Osteocyte (in vitro differentiated cells): ENCODE data around the gene IQCF2. TPM values are rescaled to one million over a fixed set of nuclear protein-coding genes. Genes with fewer than 3 reads are reported as not detected.

Experiments
- DNase-seq: peaks from one replicate; pipeline ENCODE4 v3.0.0; 2021; ENCODE audit warnings: mixed read lengths; ENCODE audit not compliant: unreplicated experiment; ENCODE audit errors: extremely low spot score
- H3K27ac Mint-ChIP-seq: one replicate; pipeline ENCODE4 v1.8.0; 2021; ENCODE audit warnings: mild to moderate bottlenecking, mixed read lengths; ENCODE audit not compliant: unreplicated experiment
- H3K27me3 Mint-ChIP-seq: one replicate; pipeline ENCODE4 v1.8.0; 2021; ENCODE audit warnings: mixed read lengths; ENCODE audit not compliant: unreplicated experiment
- H3K36me3 Mint-ChIP-seq: one replicate; pipeline ENCODE4 v1.8.0; 2021; ENCODE audit warnings: mixed read lengths; ENCODE audit not compliant: unreplicated experiment
- H3K4me1 Mint-ChIP-seq: one replicate; pipeline ENCODE4 v1.8.0; 2021; ENCODE audit warnings: mixed read lengths; ENCODE audit not compliant: unreplicated experiment
- H3K4me3 Mint-ChIP-seq: one replicate; pipeline ENCODE4 v1.8.0; 2021; ENCODE audit warnings: mild to moderate bottlenecking, moderate library complexity, mixed read lengths; ENCODE audit not compliant: unreplicated experiment
- H3K9me3 Mint-ChIP-seq: one replicate; pipeline ENCODE4 v1.8.0; 2021; ENCODE audit warnings: mixed read lengths; ENCODE audit not compliant: unreplicated experiment
- total RNA-seq: library from RNA; stranded (reverse); gene quantifications from 2 replicates; pipeline ENCODE4 v1.2.1, GENCODE V29; 2021
- TF ChIP-seq, protein P1 (sequence below): fragments of 200-600 bp; sonication (generic); IDR thresholded peaks from 2 replicates; pipeline ENCODE4 v1.5.0; 2021; ENCODE audit warnings: antibody characterized with exemption, mild to moderate bottlenecking, moderate library complexity

The IQCF2 gene
- total RNA-seq, 1 donor from 2014 or later: not detected

DNA sequence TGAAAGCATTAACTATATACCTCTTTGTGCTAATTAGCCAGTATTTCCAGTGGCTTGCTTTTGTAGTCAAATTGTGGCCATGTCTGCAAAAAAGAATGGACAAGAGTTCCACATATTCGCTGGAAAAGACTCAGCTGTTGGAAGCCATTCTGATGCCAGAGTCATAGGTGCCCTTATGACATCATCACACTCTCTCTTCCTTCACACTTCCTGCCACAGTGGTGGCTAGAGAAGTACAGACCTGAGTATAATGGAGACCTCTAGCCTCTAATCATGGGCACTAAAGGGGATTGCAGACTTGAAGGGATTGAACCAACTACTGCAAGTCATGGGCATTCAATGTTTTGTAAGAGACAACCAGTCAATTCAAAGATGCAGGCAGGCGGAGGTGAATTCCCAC, 44.0 kb upstream of the IQCF2 start:
- TF ChIP-seq, protein P1, sequence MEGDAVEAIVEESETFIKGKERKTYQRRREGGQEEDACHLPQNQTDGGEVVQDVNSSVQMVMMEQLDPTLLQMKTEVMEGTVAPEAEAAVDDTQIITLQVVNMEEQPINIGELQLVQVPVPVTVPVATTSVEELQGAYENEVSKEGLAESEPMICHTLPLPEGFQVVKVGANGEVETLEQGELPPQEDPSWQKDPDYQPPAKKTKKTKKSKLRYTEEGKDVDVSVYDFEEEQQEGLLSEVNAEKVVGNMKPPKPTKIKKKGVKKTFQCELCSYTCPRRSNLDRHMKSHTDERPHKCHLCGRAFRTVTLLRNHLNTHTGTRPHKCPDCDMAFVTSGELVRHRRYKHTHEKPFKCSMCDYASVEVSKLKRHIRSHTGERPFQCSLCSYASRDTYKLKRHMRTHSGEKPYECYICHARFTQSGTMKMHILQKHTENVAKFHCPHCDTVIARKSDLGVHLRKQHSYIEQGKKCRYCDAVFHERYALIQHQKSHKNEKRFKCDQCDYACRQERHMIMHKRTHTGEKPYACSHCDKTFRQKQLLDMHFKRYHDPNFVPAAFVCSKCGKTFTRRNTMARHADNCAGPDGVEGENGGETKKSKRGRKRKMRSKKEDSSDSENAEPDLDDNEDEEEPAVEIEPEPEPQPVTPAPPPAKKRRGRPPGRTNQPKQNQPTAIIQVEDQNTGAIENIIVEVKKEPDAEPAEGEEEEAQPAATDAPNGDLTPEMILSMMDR: no peak
- no peak for DNase-seq
- Mint-ChIP-seq H3K27ac (no peak overlapping the region), H3K4me3 (no peak overlapping the region), H3K4me1 (no peaks in the 10 kb centered on the region), H3K27me3 (peaks cover 5% of the 10 kb centered on the region), H3K9me3 (no peaks in the 10 kb centered on the region), H3K36me3 (no peaks in the 10 kb centered on the region)

DNA sequence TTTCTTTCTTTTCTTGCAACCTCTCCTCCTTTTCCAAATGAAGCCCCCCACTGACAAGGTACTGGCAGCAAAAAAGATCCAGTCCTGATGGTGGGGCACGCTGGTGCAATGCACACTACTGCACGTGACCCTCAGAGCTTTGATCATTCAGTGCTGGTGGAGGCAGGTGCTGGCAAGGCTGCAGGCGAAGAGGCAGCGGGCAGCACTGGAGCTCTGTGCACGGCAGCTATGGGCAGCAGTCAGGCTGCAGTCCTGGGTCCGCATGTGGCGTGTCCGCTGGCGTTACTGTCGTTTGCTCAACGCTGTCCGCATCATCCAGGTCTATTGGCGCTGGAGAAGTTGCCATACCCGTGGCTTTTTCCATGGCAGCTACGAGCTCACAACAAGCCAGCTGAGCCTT, 42.3 kb upstream of the IQCF2 start:
- Mint-ChIP-seq H3K27ac (no peak overlapping the region), H3K4me1 (no peaks in the 10 kb centered on the region), H3K9me3 (no peaks in the 10 kb centered on the region), H3K36me3 (no peaks in the 10 kb centered on the region), H3K4me3 (no peak overlapping the region), H3K27me3 (peaks cover 5% of the 10 kb centered on the region)
- DNase-seq: no peak
- TF ChIP-seq, protein P1: no peak

DNA sequence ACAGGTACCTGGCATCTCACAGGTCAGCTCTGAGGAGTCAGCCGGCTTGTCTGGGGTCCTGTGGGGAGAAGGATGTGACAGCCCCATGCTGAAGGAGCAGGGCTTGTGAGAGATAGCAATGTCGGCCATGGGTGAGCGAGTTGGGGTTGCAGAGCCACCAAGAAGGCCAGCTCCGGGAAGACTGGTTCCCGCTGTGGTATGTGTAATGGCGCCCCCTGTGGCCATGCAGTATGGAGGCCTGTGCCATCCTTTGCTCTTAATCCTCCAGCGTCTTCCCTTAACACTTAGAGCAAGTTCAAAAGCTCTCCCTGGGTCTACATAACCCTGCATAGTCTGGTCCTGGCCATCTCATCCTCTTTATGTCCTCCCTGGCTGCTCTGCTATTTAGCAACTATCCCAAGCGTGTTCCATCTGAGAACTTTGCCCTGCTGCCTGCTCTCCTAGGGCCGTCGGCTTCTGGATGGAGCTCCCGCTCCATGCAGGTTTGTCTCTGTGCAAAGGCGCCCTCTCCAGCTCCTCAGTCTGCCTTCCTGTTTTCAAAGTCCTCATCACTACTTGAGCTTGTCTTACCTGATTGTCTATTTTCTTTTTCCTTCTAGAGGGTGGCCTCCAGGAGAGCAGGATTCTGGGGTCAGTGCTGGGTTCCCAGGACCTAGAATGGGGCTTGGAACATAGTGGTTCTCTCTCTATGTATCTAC, 41.6 kb upstream of the IQCF2 start:
- DNase-seq: no peak
- H3K4me1 Mint-ChIP-seq: no peaks in the 10 kb centered on the region
- H3K27me3 Mint-ChIP-seq: peaks cover 5% of the 10 kb centered on the region
- H3K36me3 Mint-ChIP-seq: no peaks in the 10 kb centered on the region
- TF ChIP-seq, protein P1: peak; percentile 12
- H3K27ac Mint-ChIP-seq: no peak overlapping the region
- no peaks in the 10 kb centered on the region for H3K9me3 Mint-ChIP-seq
- no peak overlapping the region for H3K4me3 Mint-ChIP-seq

DNA sequence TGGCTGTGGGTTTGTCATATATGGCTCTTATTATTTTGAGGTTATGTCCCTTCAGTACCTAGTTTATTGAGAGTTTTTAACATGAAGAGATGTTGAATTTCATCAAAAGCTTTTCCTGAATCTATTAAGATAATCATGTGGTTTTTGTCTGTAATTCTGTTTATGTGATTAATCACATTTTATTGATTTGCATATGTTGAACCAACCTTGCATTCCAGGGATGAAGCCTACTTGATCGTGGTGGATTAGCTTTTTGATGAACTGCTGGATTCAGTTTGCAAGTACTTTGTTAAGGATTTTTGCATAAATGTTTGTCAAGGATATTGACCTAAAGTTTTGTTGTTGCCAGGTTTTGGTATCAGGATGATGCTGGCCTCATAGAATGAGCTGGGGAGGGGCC, 33.1 kb upstream of the IQCF2 start:
- peaks cover 18% of the 10 kb centered on the region for H3K9me3 Mint-ChIP-seq
- H3K4me3 Mint-ChIP-seq: no peak overlapping the region
- TF ChIP-seq, protein P1: no peak
- H3K27ac Mint-ChIP-seq: no peak overlapping the region
- peaks cover 6% of the 10 kb centered on the region for H3K27me3 Mint-ChIP-seq
- H3K4me1 Mint-ChIP-seq: no peaks in the 10 kb centered on the region
- no peak for DNase-seq
- no peaks in the 10 kb centered on the region for H3K36me3 Mint-ChIP-seq

DNA sequence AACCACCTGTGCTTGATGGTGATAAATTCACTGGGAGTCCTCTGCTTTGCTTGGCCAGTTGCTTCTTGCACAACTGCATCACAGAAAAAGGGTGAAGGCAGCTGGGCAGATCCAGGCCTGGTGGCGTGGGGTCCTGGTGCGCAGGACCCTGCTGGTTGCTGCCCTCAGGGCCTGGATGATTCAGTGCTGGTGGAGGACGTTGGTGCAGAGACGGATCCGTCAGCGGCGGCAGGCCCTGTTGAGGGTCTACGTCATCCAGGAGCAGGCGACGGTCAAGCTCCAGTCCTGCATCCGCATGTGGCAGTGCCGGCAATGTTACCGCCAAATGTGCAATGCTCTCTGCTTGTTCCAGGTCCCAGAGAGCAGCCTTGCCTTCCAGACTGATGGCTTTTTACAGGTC, 31.1 kb upstream of the IQCF2 start:
- H3K27ac Mint-ChIP-seq: no peak overlapping the region
- H3K4me1 Mint-ChIP-seq: no peaks in the 10 kb centered on the region
- H3K4me3 Mint-ChIP-seq: no peak overlapping the region
- H3K9me3 Mint-ChIP-seq: peaks cover 22% of the 10 kb centered on the region
- no peak for DNase-seq
- TF ChIP-seq, protein P1: no peak
- H3K36me3 Mint-ChIP-seq: no peaks in the 10 kb centered on the region
- H3K27me3 Mint-ChIP-seq: peaks cover 7% of the 10 kb centered on the region
